H7 (cell line): Measurements from ENCODE around the gene TTC1. TPM values are rescaled to one million over a fixed set of nuclear protein-coding genes. Genes with fewer than 3 reads are reported as not detected.

ENCODE experiments used
- DNase-seq: peaks from one replicate; pipeline ENCODE4 v3.0.0; 2012
- H3K27me3 ChIP-seq: 2 replicates; pipeline ENCODE4 v1.6.0; 2011; ENCODE audit warnings: mild to moderate bottlenecking, low read length; ENCODE audit not compliant: control insufficient read depth, insufficient read depth
- H3K36me3 ChIP-seq: replicated peaks from 2 replicates; pipeline ENCODE4 v1.5.1; 2011; ENCODE audit warnings: low read length; ENCODE audit not compliant: control insufficient read depth, insufficient read depth
- H3K4me3 ChIP-seq: 2 replicates; pipeline ENCODE4 v1.5.1; 2011; ENCODE audit warnings: low read depth, mild to moderate bottlenecking, control low read depth, low read length, moderate library complexity; ENCODE audit not compliant: insufficient read depth
- total RNA-seq: library from RNA; depleted of rRNA; stranded (reverse); fragments of >200 nt; shearing (Covaris generic); gene quantifications from 2 replicates; pipeline ENCODE4 v1.2.3, GENCODE V29; 2014

TTC1 gene
- total RNA-seq, 1 experiment from 2014 or later = 57.4 TPM

- no peak for DNase-seq
- no peak overlapping the region for H3K4me3 ChIP-seq
- H3K27me3 ChIP-seq = no peaks in the 10 kb centered on the region
Observed at GRCh38 chr5:160076997-160077396, 68.1 kb downstream of the TTC1 start.

GRCh38 chr5:160079753-160080152 is 70.8 kb downstream of the TTC1 start:
- Histone ChIP-seq H3K36me3 (peaks cover 6% of the 10 kb centered on the region), H3K4me3 (no peak overlapping the region), H3K27me3 (no peaks in the 10 kb centered on the region)
- DNase-seq = no peak

More at GRCh38 chr5:160076997-160077396, 68.1 kb downstream of the TTC1 start:
- peaks cover 6% of the 10 kb centered on the region for H3K36me3 ChIP-seq

DNA sequence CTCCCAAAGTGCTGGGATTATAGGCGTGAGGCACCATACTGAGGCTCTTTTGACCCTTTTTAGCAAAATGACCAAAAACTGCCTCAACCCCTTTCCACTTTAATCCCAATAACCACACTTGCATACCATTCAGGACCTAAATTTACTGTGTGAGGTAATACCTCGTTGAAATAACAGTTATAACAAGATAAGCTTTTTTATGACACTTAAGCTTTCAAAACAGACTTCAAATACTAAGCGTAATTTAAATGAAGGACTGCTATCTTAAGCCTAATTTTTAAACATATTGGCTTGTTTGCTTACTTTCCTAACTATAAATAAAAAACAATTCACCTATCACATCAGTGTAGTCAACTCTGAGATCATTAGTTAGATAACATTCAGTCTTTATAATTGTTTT is 72.6 kb downstream of the TTC1 start:
- H3K4me3 ChIP-seq = no peak overlapping the region
- peaks cover 6% of the 10 kb centered on the region for H3K36me3 ChIP-seq
- no peaks in the 10 kb centered on the region for H3K27me3 ChIP-seq
- DNase-seq = no peak

- peaks cover 2% of the 10 kb centered on the region for H3K36me3 ChIP-seq
- no peak overlapping the region for H3K4me3 ChIP-seq
- DNase-seq = no peak
- no peaks in the 10 kb centered on the region for H3K27me3 ChIP-seq
Observed at GRCh38 chr5:160082614-160083500, 73.9 kb downstream of the TTC1 start.

- no peak for DNase-seq
- Histone ChIP-seq H3K27me3 (no peaks in the 10 kb centered on the region), H3K36me3 (peaks cover 1% of the 10 kb centered on the region), H3K4me3 (no peak overlapping the region)
Observed at GRCh38 chr5:160083501-160083900, 74.6 kb downstream of the TTC1 start.

- Histone ChIP-seq H3K36me3 (no peaks in the 10 kb centered on the region; the same call in 1 of the 2 replicates), H3K27me3 (no peaks in the 10 kb centered on the region), H3K4me3 (no peak overlapping the region)
- no peak for DNase-seq
Observed at GRCh38 chr5:160084144-160084543, 75.2 kb downstream of the TTC1 start.

- DNase-seq = no peak
- no peaks in the 10 kb centered on the region for H3K27me3 ChIP-seq
- H3K36me3 ChIP-seq = peaks cover 2% of the 10 kb centered on the region; the same call in 1 of the 2 replicates
- no peak overlapping the region for H3K4me3 ChIP-seq
Observed at GRCh38 chr5:160087199-160087598, 78.3 kb downstream of the TTC1 start.

- DNase-seq = no peak
- H3K36me3 ChIP-seq = peaks cover 12% of the 10 kb centered on the region
- H3K27me3 ChIP-seq = no peaks in the 10 kb centered on the region
- no peak overlapping the region for H3K4me3 ChIP-seq
Observed at GRCh38 chr5:160088805-160089204, 79.9 kb downstream of the TTC1 start.

GRCh38 chr5:160089531-160089930 is 80.6 kb downstream of the TTC1 start:
- Histone ChIP-seq H3K27me3 (no peaks in the 10 kb centered on the region), H3K36me3 (peaks cover 12% of the 10 kb centered on the region), H3K4me3 (no peak overlapping the region)
- DNase-seq = no peak

GRCh38 chr5:160090059-160090458 is 81.1 kb downstream of the TTC1 start:
- Histone ChIP-seq H3K36me3 (peaks cover 12% of the 10 kb centered on the region), H3K27me3 (no peaks in the 10 kb centered on the region), H3K4me3 (no peak overlapping the region)
- DNase-seq = no peak

DNA sequence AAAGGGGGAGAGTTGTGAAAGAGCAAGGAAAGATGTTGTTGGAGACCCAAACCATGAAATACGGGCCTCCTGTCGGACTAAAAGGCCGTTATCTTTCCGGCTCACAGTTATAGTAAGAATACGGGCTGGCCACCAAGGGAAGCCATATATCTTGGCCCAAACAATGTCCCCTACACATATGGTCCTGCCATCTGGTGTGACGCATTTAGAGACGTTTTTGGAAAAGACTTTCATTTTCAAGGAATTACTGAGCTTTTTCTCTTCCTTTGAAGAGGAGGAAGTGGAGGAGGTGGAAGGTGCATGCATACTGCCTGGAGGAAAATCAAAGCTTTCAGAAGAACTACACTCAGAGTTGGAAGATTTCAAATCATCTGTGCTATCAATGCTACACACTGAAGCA is 83.6 kb downstream of the TTC1 start:
- no peaks in the 10 kb centered on the region for H3K27me3 ChIP-seq
- no peak overlapping the region for H3K4me3 ChIP-seq
- DNase-seq = no peak
- H3K36me3 ChIP-seq = peaks cover 12% of the 10 kb centered on the region

GRCh38 chr5:160092960-160093707 is 84.2 kb downstream of the TTC1 start:
- DNase-seq = no peak
- H3K36me3 ChIP-seq = peaks cover 12% of the 10 kb centered on the region
- H3K27me3 ChIP-seq = no peaks in the 10 kb centered on the region
- no peak overlapping the region for H3K4me3 ChIP-seq

GRCh38 chr5:160096178-160096577 is 87.2 kb downstream of the TTC1 start:
- H3K36me3 ChIP-seq = peaks cover 12% of the 10 kb centered on the region
- H3K27me3 ChIP-seq = no peaks in the 10 kb centered on the region
- no peak overlapping the region for H3K4me3 ChIP-seq
- no peak for DNase-seq

DNA sequence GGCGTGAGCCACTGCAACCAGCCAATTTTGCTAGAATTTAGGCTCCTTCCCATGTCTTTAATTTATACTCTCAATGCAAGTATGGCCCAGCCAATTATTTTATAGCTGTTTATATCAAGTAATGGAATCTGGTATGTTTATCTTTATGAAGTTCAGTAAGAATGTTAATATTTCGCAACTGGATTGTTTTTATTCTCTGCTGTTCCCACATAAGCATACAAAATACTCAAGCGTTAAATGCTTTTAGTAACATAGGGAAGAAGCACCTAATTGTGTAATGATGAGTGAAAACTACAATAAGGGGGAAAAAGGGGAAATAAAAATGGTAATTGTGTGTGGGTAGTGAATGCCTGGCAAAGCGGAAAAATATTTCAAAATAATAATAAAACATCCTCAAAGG is 89.1 kb downstream of the TTC1 start:
- Histone ChIP-seq H3K4me3 (no peak overlapping the region), H3K36me3 (peaks cover 5% of the 10 kb centered on the region), H3K27me3 (no peaks in the 10 kb centered on the region)
- no peak for DNase-seq
